MM.1S (cell line): ENCODE data around the gene MYH7.

Experiments used
- DNase-seq: peaks from one replicate; pipeline ENCODE4 v3.0.0-alpha.2; 2015
- H2AFZ ChIP-seq: fragments of 300-600 bp; sonication (generic); 2 replicates; pipeline ENCODE4 v1.6.0; 2016; ENCODE audit warnings: antibody characterized with exemption, low read length
- H3F3A ChIP-seq: fragments of 300-600 bp; sonication (generic); 2 replicates; pipeline ENCODE4 v1.6.1; 2016; ENCODE audit warnings: mild to moderate bottlenecking, antibody characterized with exemption, low read length, moderate library complexity, mixed read lengths; ENCODE audit not compliant: insufficient read depth
- H3K27ac ChIP-seq: fragments of 300-600 bp; sonication (generic); 2 replicates; pipeline ENCODE4 v1.5.1; 2016; ENCODE audit warnings: mild to moderate bottlenecking, low read length
- H3K27me3 ChIP-seq: fragments of 300-600 bp; sonication (generic); replicated peaks from 2 replicates; pipeline ENCODE4 v1.6.0; 2016; ENCODE audit warnings: low read length; ENCODE audit not compliant: insufficient read depth
- H3K36me3 ChIP-seq: fragments of 300-600 bp; sonication (generic); replicated peaks from 2 replicates; pipeline ENCODE4 v1.6.1; 2016; ENCODE audit warnings: mild to moderate bottlenecking, low read length, mixed read lengths; ENCODE audit not compliant: insufficient read depth
- H3K4me1 ChIP-seq: fragments of 300-600 bp; sonication (generic); 2 replicates; pipeline ENCODE4 v1.6.1; 2016; ENCODE audit warnings: low read length, mixed read lengths
- H3K4me2 ChIP-seq: fragments of 300-600 bp; sonication (generic); 2 replicates; pipeline ENCODE4 v1.6.0; 2016; ENCODE audit warnings: low read depth, low read length
- H3K4me3 ChIP-seq: fragments of 300-600 bp; sonication (generic); 2 replicates; pipeline ENCODE4 v1.5.1; 2016; ENCODE audit warnings: low read length, mixed read lengths
- H3K79me2 ChIP-seq: fragments of 300-600 bp; sonication (generic); 2 replicates; pipeline ENCODE4 v1.6.1; 2016; ENCODE audit warnings: mixed run types, low read length, mixed read lengths
- H3K9ac ChIP-seq: fragments of 300-600 bp; sonication (generic); 2 replicates; pipeline ENCODE4 v1.6.1; 2016; ENCODE audit warnings: low read length, mixed read lengths
- H3K9me2 ChIP-seq: fragments of 300-600 bp; sonication (generic); replicated peaks from 2 replicates; pipeline ENCODE4 v1.6.1; 2016; ENCODE audit warnings: mild to moderate bottlenecking, low read length, mixed read lengths; ENCODE audit not compliant: insufficient read depth
- H3K9me3 ChIP-seq: fragments of 300-600 bp; sonication (generic); replicated peaks from 2 replicates; pipeline ENCODE4 v1.6.1; 2016; ENCODE audit warnings: mild to moderate bottlenecking, low read length, mixed read lengths; ENCODE audit not compliant: insufficient read depth
- H4K20me1 ChIP-seq: fragments of 300-600 bp; sonication (generic); 2 replicates; pipeline ENCODE4 v1.6.1; 2016; ENCODE audit warnings: mild to moderate bottlenecking, low read length, moderate library complexity, mixed read lengths; ENCODE audit not compliant: insufficient read depth
- CTCF ChIP-seq: fragments of 300-600 bp; sonication (generic); IDR thresholded peaks from 2 replicates; pipeline ENCODE4 v1.5.1; 2016; ENCODE audit warnings: antibody characterized with exemption, low read length, mixed read lengths
- EZH2 ChIP-seq: fragments of 300-600 bp; sonication (generic); optimal IDR thresholded peaks from 2 replicates; pipeline ENCODE3; 2017; ENCODE audit warnings: low read depth, mild to moderate bottlenecking, antibody characterized with exemption, low read length, mixed read lengths
- EZH2phosphoT487 ChIP-seq: fragments of 300-600 bp; sonication (generic); IDR thresholded peaks from 2 replicates; pipeline ENCODE4 v1.6.1; 2018; ENCODE audit warnings: antibody characterized with exemption, low read length

The MYH7 gene

GRCh38 chr14:23385642-23386265 lies 49.7 kb downstream of the MYH7 start:
- Histone ChIP-seq H3K27ac (no peak overlapping the region), H3K9me2 (no peaks in the 10 kb centered on the region), H3K79me2 (no peaks in the 10 kb centered on the region), H3K4me2 (no peak overlapping the region), H2AFZ (no peak overlapping the region), H3K9ac (no peak overlapping the region), H3K4me1 (no peaks in the 10 kb centered on the region), H3K27me3 (peaks cover 13% of the 10 kb centered on the region), H3K9me3 (no peaks in the 10 kb centered on the region), H3F3A (no peaks in the 10 kb centered on the region), H3K36me3 (no peaks in the 10 kb centered on the region), H4K20me1 (no peaks in the 10 kb centered on the region), H3K4me3 (no peak overlapping the region)
- no peak for TF ChIP-seq CTCF
- no peak for TF ChIP-seq EZH2
- TF ChIP-seq EZH2phosphoT487 = no peak
- DNase-seq = no peak

GRCh38 chr14:23385244-23385641 lies 50.2 kb downstream of the MYH7 start:
- no peaks in the 10 kb centered on the region for H3K36me3 ChIP-seq
- H3F3A ChIP-seq = no peaks in the 10 kb centered on the region
- H3K4me3 ChIP-seq = no peak overlapping the region
- no peak overlapping the region for H2AFZ ChIP-seq
- no peaks in the 10 kb centered on the region for H3K9me3 ChIP-seq
- no peak overlapping the region for H3K9ac ChIP-seq
- peaks cover 8% of the 10 kb centered on the region for H3K27me3 ChIP-seq
- no peak overlapping the region for H3K4me2 ChIP-seq
- no peak for DNase-seq
- no peaks in the 10 kb centered on the region for H3K4me1 ChIP-seq
- no peaks in the 10 kb centered on the region for H4K20me1 ChIP-seq
- H3K27ac ChIP-seq = no peak overlapping the region
- H3K79me2 ChIP-seq = no peaks in the 10 kb centered on the region
- TF ChIP-seq EZH2 (no peak), EZH2phosphoT487 (no peak), CTCF (no peak)
- no peaks in the 10 kb centered on the region for H3K9me2 ChIP-seq

- no peaks in the 10 kb centered on the region for H3K36me3 ChIP-seq
- H3K4me2 ChIP-seq = no peak overlapping the region
- no peaks in the 10 kb centered on the region for H3K9me3 ChIP-seq
- no peaks in the 10 kb centered on the region for H3K79me2 ChIP-seq
- H3K4me3 ChIP-seq = no peak overlapping the region
- no peaks in the 10 kb centered on the region for H3K4me1 ChIP-seq
- H3K9me2 ChIP-seq = no peaks in the 10 kb centered on the region
- no peak for DNase-seq
- TF ChIP-seq EZH2 = no peak
- no peak for TF ChIP-seq CTCF
- no peak for TF ChIP-seq EZH2phosphoT487
- no peaks in the 10 kb centered on the region for H3F3A ChIP-seq
- no peak overlapping the region for H2AFZ ChIP-seq
- H3K27ac ChIP-seq = no peak overlapping the region
- no peak overlapping the region for H3K9ac ChIP-seq
- peaks cover 8% of the 10 kb centered on the region for H3K27me3 ChIP-seq
- no peaks in the 10 kb centered on the region for H4K20me1 ChIP-seq
Measured at GRCh38 chr14:23384364-23385080, 50.9 kb downstream of the MYH7 start.
